Epithelial cell of proximal tubule (primary cell): ENCODE results near the gene CPNE2. TPM values are rescaled to one million over a fixed set of nuclear protein-coding genes. Genes with fewer than 3 reads are reported as not detected.
"Not testable (repeated sequence)": the region's sequence is repeated elsewhere in the genome, so short reads cannot be mapped to it uniquely, and the experiment has no call there.

Experiments used
- DNase-seq: peaks from one replicate; pipeline ENCODE4 v3.0.0-alpha.2; 2011; ENCODE audit warnings: low read depth
- H3K4me3 ChIP-seq: 2 replicates; pipeline ENCODE4 v1.5.1; 2011; ENCODE audit warnings: low read depth, mild to moderate bottlenecking, low read length
- CTCF ChIP-seq: conservative IDR thresholded peaks from 2 replicates; pipeline ENCODE4 v1.5.1; 2012; ENCODE audit warnings: low read depth, mild to moderate bottlenecking, low read length
- total RNA-seq: library from RNA; depleted of rRNA; stranded (reverse); fragments of >200 nt; gene quantifications from 2 replicates; pipeline ENCODE4 v1.2.3, GENCODE V29; 2015

Gene CPNE2
- total RNA-seq, 1 donor from 2014 or later = 44.9 TPM

GRCh38 chr16:57060323-57061083 lies 31.9 kb upstream of the CPNE2 start:
- no peak for TF ChIP-seq CTCF

GRCh38 chr16:57061084-57061905 lies 31.1 kb upstream of the CPNE2 start:
- TF ChIP-seq CTCF = no peak
- no peak for DNase-seq
- H3K4me3 ChIP-seq = no peak overlapping the region

More at GRCh38 chr16:57060323-57061083, 31.9 kb upstream of the CPNE2 start:
- H3K4me3 ChIP-seq = no peak overlapping the region
- no peak for DNase-seq

- no peak overlapping the region for H3K4me3 ChIP-seq
- no peak for TF ChIP-seq CTCF
- DNase-seq = no peak
Observed at GRCh38 chr16:57062329-57062728, 30.1 kb upstream of the CPNE2 start.

- DNase-seq, H3K4me3 ChIP-seq: not testable (repeated sequence)
Observed at GRCh38 chr16:57063189-57063588, 29.2 kb upstream of the CPNE2 start.

- TF ChIP-seq CTCF = no peak
- no peak overlapping the region for H3K4me3 ChIP-seq
- DNase-seq = no peak
Observed at GRCh38 chr16:57064995-57065394, 27.4 kb upstream of the CPNE2 start.

- H3K4me3 ChIP-seq = no peak overlapping the region
- no peak for DNase-seq
- no peak for TF ChIP-seq CTCF
Observed at GRCh38 chr16:57066625-57067024, 25.8 kb upstream of the CPNE2 start.

- no peak for DNase-seq
- TF ChIP-seq CTCF = no peak
- no peak overlapping the region for H3K4me3 ChIP-seq
Observed at GRCh38 chr16:57067347-57067746, 25.0 kb upstream of the CPNE2 start.
